ENCODE measurements around the gene GAA.

Gene GAA

DNA sequence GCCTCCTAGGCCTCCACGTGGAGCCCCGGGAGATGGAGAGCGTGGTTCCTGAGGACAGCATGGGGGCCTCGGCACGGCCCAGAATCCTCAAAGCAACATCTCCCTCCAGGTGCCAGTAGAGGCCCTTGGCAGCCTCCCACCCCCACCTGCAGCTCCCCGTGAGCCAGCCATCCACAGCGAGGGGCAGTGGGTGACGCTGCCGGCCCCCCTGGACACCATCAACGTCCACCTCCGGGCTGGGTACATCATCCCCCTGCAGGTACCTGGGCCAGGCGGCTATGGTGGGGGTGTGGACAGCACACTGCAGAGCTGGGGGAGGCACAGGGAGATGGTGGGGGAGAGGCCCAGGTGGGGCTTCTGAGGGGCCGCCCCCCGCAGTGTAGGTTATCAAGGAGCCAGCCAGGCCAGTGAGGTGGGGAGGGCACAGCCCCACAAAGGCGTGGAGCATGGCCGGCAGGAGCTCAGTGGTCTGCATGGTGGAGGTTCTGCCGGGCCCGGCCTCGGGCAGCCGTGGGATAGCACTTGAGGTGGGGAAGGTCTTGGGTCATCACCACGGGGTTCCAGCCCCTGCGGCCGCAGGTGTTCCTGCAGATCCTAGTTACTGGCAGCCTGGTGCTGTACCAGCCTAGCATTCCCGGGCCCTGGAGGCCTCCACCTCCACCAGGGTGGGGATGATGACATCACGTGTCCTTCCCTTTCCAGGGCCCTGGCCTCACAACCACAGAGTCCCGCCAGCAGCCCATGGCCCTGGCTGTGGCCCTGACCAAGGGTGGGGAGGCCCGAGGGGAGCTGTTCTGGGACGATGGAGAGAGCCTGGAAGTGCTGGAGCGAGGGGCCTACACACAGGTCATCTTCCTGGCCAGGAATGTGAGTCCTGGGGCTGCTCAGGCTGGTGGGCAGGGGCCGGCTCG, 16.4 kb downstream of the GAA start:
- no peak for DNase-seq (ENCODE audit: low spot score)

DNA sequence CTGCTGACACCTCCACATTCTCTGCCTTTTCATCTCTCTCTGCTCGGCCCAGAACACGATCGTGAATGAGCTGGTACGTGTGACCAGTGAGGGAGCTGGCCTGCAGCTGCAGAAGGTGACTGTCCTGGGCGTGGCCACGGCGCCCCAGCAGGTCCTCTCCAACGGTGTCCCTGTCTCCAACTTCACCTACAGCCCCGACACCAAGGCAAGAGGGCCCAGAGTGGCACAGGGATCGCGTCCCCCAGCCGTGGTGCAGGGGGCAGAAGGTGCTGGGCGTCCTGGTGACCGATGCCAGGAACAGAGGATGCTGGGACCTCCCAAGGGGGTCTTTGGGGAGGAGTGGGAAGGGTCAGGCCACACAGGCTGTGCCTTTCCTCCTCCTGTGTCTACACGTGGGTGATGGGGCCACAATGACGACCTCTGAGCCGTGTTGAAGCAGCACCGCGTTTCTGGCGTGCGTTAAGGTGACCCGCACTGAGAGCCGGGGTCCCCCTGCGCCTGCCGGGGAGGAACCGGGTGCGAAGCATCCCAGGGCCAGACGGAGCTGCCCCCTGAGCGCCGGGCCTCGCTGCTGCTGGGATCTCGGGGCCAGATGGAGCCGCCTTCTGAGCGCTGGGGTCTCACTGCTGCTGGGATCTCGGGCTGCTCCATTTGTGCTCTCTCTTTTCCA, 17.4 kb downstream of the GAA start:
- DNase-seq (ENCODE audit: low spot score): no peak

DNA sequence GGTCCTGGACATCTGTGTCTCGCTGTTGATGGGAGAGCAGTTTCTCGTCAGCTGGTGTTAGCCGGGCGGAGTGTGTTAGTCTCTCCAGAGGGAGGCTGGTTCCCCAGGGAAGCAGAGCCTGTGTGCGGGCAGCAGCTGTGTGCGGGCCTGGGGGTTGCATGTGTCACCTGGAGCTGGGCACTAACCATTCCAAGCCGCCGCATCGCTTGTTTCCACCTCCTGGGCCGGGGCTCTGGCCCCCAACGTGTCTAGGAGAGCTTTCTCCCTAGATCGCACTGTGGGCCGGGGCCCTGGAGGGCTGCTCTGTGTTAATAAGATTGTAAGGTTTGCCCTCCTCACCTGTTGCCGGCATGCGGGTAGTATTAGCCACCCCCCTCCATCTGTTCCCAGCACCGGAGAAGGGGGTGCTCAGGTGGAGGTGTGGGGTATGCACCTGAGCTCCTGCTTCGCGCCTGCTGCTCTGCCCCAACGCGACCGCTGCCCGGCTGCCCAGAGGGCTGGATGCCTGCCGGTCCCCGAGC, 17.9 kb downstream of the GAA start:
- no peak for DNase-seq (ENCODE audit: low spot score)

DNA sequence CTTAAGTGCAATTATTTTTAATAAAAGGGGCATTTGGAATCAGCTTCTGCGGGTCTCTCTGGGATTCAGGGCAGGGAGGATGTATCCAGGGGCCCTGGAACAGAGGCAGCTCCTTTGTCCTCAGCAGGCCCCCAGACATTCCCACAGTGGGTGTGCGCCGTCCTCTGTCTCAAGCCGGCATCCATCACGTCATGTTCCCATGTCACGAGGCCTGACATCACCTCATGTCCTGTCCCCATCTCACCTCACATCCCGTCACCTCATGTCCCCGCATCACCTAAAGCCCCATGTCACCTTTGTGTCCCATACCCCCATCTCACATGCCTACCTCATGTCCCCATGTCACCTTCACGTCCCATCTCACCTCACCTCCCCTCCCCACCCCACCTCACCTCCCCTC, 18.5 kb downstream of the GAA start:
- no peak for DNase-seq (ENCODE audit: low spot score)

DNA sequence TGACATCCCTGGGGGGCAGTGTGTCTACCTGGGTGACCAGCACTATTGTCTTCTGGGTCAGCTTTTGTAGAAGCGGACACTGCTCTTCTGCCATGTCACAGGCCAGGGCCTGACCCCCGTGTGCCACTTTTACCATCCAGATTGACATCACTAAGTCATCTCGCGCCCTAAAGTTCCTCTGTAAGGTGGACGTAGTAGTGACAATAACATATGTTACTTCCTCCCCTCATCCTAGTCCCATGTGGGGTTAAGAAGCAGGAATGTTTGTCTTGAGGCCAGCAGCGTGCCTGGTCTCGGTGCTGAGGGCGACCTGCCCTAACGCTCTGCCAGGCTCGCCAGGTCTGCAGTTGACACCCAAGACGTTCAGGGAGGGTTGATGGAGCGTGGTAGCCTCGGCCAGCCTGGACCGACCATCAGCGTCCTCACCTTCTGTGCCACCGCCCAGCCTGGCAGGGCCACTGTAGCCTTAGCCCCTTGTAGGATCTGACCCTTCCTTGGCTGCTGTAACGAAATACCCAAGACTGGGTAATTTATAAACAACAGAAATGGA, 20.7 kb downstream of the GAA start:
- DNase-seq (ENCODE audit: low spot score): no peak

DNA sequence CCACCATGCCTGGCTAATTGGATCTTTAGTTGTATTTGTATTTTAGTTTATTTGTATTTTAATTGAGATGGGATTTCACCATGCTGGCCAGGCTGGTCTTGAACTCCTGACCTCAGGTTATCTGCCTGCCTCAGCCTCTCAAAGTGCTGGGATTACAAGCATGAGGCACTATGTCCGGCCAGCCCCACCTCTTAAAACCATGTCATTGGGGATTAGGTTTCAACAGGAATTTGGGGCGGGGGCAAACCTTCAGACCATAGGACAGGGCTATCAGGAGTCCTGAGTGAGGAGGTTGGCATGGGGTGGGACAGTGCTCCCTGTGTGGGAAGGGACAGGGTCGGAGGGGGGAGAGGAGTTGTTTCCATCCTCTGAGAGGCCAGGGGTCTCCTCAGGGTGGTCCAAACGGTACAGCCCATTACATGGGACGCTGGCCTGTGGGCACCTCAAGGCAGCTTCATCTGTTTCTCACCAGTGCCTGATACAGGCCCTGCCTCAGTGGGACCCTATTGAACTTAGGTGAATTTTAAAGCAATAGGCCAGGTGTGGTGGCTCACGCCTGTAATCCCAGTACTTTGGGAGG, 21.6 kb downstream of the GAA start:
- DNase-seq (ENCODE audit: low spot score): no peak

DNA sequence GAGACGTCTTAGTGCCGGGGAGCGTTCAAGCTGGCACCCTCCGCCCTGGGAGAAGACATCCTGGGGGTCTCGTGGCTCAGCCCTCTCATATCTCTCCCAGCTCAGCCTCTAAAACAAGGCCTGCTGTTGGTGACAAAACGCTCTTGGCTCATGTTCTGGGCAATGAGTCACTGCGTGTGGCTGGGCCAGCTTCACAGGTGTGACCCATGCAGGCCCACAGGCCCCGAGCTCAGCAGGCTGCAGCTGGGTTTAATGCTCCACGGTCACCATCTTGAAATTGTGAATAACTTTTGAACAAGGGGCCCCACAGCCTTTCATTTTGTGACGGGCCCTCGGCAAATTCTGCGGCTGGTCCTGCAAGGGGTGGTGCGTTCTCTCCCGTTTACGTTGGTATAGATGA, 22.4 kb downstream of the GAA start:
- DNase-seq (ENCODE audit: low spot score): no peak

DNA sequence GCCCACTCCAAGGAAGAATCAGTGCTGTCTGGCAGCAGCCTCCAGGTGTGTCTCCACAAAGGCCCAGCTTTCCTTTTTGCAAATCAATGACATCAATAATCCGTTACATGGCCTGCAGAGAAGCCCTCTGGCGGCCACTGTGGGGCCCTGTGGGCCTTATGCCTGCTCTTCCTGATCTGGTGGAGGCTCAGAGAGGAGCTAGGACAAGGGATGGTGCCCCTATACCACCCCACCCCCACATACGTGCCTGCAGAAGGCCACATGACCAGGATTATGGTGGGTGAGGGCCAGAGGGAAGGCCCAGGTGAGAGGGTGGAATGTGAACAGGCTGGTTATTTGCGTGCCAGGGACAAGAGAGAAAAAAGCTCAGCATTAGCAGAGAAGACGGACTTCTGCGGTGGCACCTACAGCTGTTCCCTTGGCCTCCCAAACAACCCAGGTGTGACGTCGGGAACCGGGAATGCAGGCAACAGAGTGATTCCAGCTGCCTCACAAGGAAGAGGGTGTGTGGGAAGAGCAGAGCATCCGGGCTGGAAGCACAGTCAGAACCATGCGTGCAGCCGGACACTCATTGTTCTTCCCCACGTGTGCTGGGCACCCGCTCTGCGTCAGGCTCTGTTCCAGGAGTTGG, 23.1 kb downstream of the GAA start:
- DNase-seq (ENCODE audit: low spot score): no peak

DNA sequence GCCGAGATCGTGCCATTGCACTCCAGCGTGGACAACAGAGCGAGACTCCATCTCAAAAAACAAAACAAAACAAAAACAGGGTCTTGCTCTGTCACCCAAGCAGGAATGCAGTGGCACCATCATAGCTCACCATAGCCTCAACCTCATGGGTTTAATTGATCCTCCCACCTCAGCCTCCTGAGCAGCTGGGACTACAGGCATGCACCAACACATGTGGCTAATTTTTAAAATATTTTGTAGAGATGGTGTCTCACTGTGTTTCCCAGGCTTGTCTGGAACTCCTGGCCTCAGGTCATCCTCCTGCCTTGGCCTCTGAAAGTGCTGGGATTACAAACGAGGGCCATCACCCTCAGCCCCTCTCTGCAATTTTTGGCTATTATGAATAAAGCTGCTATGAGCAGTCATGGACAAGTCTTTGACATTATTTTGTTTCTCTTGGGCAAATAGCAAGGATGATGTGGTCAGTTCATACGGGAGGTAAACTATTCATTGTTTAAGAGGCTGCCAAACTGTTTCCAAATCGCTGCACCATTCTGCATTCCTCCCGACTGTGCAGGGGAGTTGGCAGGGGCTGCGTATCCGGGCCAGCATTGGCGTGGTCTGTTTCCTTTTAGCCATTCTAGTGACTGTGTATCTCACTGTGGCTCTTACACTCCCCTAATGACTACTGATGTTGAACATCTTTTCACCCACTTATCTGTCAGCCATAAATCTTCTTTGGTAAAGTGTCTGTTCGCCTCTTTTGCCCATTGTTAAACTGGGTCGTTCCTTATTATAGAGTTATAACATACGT, 24.5 kb downstream of the GAA start:
- DNase-seq (ENCODE audit: low spot score): no peak

DNA sequence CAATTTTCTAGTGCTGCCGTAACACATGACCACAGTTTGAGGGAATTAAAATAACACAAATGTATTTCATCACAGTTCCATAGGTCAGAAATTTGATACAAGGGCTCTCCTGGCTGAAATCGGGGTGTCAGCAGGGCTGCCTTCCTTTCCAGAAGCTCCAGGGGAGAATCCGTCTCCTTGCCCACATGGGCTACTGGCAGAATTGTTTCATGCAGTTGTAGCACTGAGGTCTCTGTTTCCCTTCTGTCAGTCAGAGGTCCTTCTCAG, 25.0 kb downstream of the GAA start:
- no peak for DNase-seq (ENCODE audit: low spot score)

DNA sequence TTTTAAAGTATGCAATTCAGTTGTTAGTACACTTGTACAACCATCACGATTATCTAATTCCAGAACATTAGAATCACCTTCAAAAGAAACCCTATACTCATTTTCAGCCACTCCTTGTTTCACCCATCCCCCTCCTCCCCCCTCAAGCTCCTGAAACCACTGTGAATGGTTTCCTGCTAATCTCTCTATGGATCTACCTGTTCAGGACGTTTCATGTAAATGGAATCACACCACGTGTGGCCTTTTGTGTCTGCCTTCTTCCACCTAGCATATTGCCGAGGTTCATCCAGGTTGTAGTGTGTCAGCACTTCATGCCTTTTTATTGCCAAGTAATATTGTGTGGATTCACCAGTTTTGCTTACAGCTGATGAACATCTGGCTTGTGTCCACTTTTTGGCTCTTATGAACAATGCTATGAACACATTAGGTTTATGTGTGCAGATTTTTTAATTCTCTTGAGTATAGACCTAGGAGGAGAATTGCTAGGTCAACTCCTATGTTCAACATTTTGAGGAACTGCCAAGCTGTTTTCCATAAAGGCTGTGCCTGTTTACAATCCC, 27.7 kb downstream of the GAA start:
- no peak for DNase-seq (ENCODE audit: low spot score)

DNA sequence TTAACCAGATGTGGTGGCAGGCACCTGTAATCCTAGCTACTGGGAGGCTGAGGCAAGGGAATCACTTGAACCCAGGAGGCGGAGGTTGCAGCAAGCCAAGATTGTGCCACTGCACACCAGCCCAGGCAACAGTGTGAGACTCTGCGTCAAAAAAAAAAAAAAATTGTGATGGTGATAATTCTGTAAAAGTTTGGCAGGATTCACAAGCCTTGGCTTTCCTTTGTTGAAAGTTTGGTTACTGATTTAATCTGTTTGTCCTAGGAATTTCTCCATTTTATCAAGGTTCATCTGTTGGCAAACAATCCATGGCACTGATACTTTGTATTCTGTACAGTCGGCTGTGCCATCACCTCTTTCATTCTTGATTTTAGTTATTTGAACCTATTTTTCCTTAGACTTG, 29.6 kb downstream of the GAA start:
- DNase-seq (ENCODE audit: low spot score): no peak

DNA sequence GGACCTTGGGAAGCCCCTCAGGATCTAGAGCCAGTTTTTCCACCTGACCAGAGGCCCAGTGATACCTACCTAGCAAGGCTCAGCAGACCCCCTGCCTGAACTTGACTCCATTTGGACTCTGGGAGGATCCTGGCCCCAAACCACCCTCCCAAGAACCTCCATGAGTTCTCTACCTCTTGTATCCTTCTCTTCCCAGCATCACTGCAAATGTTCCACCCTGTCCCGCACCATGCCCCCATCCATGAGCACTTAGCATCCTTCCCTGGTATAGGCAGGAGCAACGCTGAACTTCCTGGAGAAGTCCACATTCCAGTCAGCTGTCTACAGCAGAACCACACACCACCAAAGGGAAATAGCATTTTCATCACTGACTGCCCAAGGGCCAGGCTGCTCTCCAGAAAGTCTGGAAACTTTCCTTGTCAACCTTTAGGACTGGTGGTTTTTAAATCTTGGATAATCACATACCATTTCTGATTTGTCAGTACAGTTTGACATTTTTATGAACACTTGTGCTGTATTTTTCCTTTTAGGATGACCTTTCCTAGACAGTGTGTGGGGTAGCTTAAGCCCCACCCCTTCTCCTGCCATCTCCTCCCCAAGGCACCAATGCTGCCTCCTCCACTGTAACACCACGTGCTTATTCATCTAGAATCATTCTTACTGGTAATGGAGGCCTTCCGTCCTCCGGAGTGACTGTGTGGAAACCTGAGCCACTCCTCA, 31.7 kb downstream of the GAA start:
- DNase-seq (ENCODE audit: low spot score): no peak

DNA sequence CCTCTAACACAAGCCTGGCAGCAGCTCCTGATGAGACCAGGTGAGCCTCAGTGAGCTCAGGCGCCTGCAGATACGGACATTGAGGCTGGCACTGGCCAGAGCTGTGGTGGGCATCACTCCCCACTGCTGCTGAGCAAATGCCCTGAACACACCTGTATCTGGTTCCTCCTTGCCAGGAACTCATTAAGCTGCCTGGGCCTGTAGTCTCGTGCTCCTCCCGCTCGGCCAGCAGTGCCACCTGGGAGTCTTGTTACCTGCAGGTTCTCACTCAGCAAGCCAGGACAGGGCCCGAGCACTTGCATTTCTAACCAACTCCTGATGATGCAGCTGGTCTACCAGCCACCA, 32.2 kb downstream of the GAA start:
- no peak for DNase-seq (ENCODE audit: low spot score)

DNA sequence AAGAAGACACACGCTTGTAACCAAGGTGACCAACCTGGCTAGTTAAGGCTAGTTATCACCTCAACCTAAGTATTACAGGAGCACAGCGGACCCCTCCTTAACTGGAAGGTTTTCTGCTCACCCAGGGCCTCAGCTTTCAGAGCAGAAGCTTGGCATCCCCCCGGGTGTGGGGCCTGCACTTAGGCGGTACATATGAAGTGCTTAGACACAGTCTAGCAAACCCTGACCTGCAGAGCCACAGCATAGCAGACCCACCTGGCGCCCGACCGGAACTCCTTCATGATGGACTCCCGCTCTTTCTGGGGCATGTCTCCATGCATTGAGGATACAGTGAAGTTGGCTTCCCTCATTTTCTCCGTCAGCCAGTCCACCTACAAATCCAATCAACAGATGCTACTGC, 35.8 kb downstream of the GAA start:
- no peak for DNase-seq (ENCODE audit: low spot score)

DNA sequence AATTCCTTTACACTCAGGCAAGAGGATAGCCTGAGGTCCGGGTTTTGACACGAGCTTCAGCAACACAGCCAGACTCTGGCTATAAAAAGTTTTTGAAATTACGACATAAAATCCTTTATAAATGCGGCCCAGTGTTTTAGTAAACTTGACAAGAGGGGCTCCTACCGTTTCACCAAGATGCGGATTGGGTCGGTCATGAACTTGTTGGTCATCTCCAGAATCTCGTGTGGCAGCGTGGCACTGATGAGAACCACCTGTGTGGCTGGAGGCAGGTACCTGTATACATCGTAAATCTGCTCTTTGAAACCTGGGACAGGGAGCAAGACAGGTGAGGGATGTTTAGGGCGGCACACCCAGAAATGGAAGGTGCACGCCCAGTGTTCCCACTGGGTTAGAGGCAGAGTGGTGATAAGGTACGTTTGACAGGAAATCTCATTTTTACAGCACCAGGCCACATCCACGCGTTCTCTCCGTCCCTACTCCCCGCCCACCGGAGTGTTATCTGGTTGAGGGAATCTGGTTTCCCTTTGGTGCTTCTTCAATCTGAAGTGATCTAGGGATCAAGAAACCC, 37.6 kb downstream of the GAA start:
- DNase-seq (ENCODE audit: low spot score): no peak

DNA sequence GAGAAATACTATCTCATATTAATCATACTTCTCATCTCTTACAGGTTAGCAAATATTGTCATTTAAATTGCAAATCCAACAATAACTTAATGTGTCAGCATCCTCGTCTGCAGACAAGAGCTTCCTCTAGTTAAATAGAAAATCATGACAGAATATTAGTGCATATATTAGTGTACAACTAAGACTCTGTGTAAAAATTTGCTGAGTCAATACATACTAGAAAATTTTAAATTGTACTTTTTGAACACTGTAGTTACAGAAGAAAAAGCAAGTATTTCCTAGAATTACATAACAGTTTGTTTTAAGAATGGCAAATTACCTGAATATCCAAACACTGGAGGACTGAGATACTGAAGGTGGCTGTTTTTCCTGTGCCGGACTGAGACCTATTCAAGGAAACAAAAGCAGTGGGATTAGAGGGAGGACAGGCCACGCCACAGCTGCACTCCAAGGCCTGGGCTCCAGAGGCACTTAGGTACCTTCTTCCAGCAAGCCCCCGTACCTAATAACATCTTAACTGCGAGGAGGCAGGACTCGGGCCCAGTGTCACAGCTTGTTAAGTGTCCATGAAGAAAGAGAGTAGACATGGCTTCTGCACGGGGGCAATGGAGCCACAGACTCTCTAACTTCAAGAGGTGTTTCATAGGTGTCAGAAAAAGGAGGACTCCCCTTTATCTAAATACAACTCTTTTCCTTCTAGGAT, 40.2 kb downstream of the GAA start:
- DNase-seq (ENCODE audit: low spot score): no peak

DNA sequence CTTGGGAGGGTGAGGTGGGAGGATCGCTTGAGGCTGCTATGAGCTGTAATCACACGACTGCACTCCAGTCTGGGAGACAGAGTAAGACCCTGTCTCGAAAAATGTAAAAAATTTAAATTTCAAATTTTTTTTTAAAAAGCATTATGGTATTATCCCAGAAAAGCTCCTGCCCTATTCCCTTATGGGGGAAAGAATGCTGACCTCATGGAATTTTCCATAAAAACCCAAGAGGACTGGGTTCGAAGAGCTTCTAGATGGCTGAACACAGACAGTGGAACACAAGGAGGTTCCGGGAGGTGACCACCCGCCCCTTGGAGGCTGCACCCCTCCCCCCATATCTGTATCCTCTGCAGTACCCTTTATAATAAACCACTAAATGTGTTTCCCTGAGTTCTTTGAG, 41.5 kb downstream of the GAA start:
- DNase-seq (ENCODE audit: low spot score): no peak
